SK-N-SH treated with all-trans-retinoic acid at 6 μM for 48 hours (cell line): Measurements from ENCODE around the gene TMEM217.

Experiments used
- ATAC-seq: fragments of 200-7000 bp; cut with Tn5 transposase; 3 replicates; pipeline ENCODE4 v1.9.1; 2020; ENCODE audit warnings: mild to moderate bottlenecking, moderate library complexity
- BACH2 ChIP-seq: fragments of 250-450 bp; sonication (Bioruptor Pico); IDR thresholded peaks from 2 replicates; pipeline ENCODE4 v1.9.0; 2021; ENCODE audit warnings: mild to moderate bottlenecking, borderline replicate concordance
- CSDC2 ChIP-seq: fragments of 250-450 bp; sonication (Bioruptor Pico); IDR thresholded peaks from 2 replicates; pipeline ENCODE4 v1.5.0; 2020; ENCODE audit warnings: mild to moderate bottlenecking, moderate library complexity
- ESRRG ChIP-seq: fragments of 250-450 bp; sonication (Bioruptor Pico); IDR thresholded peaks from 2 replicates; pipeline ENCODE4 v1.6.1; 2021; ENCODE audit warnings: mild to moderate bottlenecking
- GLIS3 ChIP-seq: fragments of 250-450 bp; sonication (Bioruptor Pico); IDR thresholded peaks from 2 replicates; pipeline ENCODE4 v1.5.0; 2020; ENCODE audit warnings: mild to moderate bottlenecking, moderate library complexity
- ISL1 ChIP-seq: fragments of 250-450 bp; sonication (Bioruptor Pico); IDR thresholded peaks from 2 replicates; pipeline ENCODE4 v2.1.2; 2022; ENCODE audit warnings: mild to moderate bottlenecking, moderate library complexity
- OSR1 ChIP-seq: fragments of 250-450 bp; sonication (Bioruptor Pico); IDR thresholded peaks from 2 replicates; pipeline ENCODE4 v1.8.0; 2022; ENCODE audit warnings: moderate library complexity, mild to moderate bottlenecking, inconsistent platforms
- POU6F1 ChIP-seq: fragments of 250-450 bp; sonication (Bioruptor Pico); IDR thresholded peaks from 2 replicates; pipeline ENCODE4 v1.8.0; 2021; ENCODE audit warnings: low read depth, mild to moderate bottlenecking, moderate library complexity, borderline replicate concordance
- PPARA ChIP-seq: fragments of 250-450 bp; sonication (Bioruptor Pico); IDR thresholded peaks from 2 replicates; pipeline ENCODE4 v1.5.0; 2020; ENCODE audit warnings: mild to moderate bottlenecking, borderline replicate concordance
- RARB ChIP-seq: fragments of 250-450 bp; sonication (Bioruptor Pico); IDR thresholded peaks from 2 replicates; pipeline ENCODE4 v1.8.0; 2021; ENCODE audit warnings: mild to moderate bottlenecking, moderate library complexity
- TOX ChIP-seq: fragments of 250-450 bp; sonication (Bioruptor Pico); IDR thresholded peaks from 2 replicates; pipeline ENCODE4 v1.8.0; 2021; ENCODE audit warnings: mild to moderate bottlenecking, moderate library complexity, borderline replicate concordance
- TSHZ2 ChIP-seq: fragments of 250-450 bp; sonication (Bioruptor Pico); IDR thresholded peaks from 2 replicates; pipeline ENCODE4 v1.5.0; 2020; ENCODE audit warnings: mild to moderate bottlenecking, moderate library complexity
- ZC3H10 ChIP-seq: fragments of 250-450 bp; sonication (Bioruptor Pico); IDR thresholded peaks from 2 replicates; pipeline ENCODE4 v1.5.1; 2021; ENCODE audit warnings: mild to moderate bottlenecking, moderate library complexity
- ZFP3 ChIP-seq: fragments of 250-450 bp; sonication (Bioruptor Pico); IDR thresholded peaks from 2 replicates; pipeline ENCODE4 v1.5.0; 2020; ENCODE audit warnings: mild to moderate bottlenecking, moderate library complexity
- ZFP30 ChIP-seq: fragments of 450-650 bp; formaldehyde crosslinking; IDR thresholded peaks from 2 replicates; pipeline ENCODE4 v1.5.0; 2022; ENCODE audit warnings: mild to moderate bottlenecking, moderate library complexity
- ZNF565 ChIP-seq: fragments of 450-650 bp; formaldehyde crosslinking; conservative IDR thresholded peaks from 2 replicates; pipeline ENCODE4 v1.5.0; 2020; ENCODE audit warnings: low read depth, mild to moderate bottlenecking, moderate library complexity
- ZNF70 ChIP-seq: fragments of 450-650 bp; formaldehyde crosslinking; IDR thresholded peaks from 2 replicates; pipeline ENCODE4 v1.5.0; 2020; ENCODE audit warnings: mild to moderate bottlenecking, moderate library complexity
- ZNF8 ChIP-seq: fragments of 450-650 bp; formaldehyde crosslinking; IDR thresholded peaks from 2 replicates; pipeline ENCODE4 v1.5.0; 2020; ENCODE audit warnings: mild to moderate bottlenecking, moderate library complexity
- TF ChIP-seq, protein P1 (sequence below): fragments of 250-450 bp; sonication (Bioruptor Pico); IDR thresholded peaks from 2 replicates; pipeline ENCODE4 v1.5.1; 2020; ENCODE audit warnings: low read depth, mild to moderate bottlenecking, moderate library complexity
- TF ChIP-seq, protein P2 (sequence below): fragments of 250-450 bp; sonication (Bioruptor Pico); IDR thresholded peaks from 2 replicates; pipeline ENCODE4 v1.8.0; 2020; ENCODE audit warnings: mild to moderate bottlenecking, moderate library complexity, borderline replicate concordance
- TF ChIP-seq, protein P3 (sequence below): fragments of 250-450 bp; sonication (Bioruptor Pico); IDR thresholded peaks from 2 replicates; pipeline ENCODE4 v1.5.1; 2021; ENCODE audit warnings: mild to moderate bottlenecking, moderate library complexity

Gene TMEM217

DNA sequence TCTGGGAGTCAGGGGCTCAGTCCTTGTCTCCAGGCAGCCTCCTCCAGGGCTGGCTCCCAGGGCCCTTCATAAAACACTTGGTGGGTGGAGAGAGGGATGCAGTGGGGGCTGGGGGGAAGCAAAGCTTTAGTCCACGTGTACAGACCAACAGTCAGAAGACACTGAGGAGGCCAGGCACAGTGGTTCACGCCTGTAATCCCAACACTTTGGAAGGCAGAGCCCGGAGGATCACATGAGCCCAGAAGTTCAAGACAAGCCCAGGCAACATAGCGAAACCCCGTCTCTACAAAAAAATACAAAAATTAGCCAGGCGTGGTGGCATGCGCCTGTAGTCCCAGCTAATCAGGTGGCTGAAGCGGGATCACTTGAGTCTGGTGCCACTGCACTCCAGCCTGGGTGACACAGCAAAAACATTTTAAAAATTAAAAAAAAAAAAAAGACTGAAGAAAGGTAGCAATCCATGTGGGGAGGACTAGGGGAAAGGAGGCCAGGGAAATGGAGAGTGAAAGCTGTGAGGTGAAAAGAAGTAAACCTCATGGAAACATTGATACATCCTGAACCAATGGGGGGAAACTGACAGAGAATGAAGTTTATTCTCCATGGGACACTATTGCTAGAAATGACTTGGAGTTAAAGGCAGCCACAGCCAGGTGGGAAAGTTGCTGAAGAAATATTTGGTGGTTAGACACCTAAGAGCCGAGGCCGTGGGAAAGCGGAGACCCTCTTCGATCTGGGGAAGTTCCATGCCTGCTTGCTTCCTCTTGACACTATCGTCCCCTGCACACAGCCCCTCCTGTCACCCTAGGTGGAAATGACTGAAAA lies 52.6 kb downstream of the TMEM217 start:
- no peak for ATAC-seq
- TF ChIP-seq ZFP30 (CRISPR knock-in tag) = no peak
- no peak for TF ChIP-seq POU6F1 (CRISPR knock-in tag)
- no peak for TF ChIP-seq ZC3H10 (CRISPR knock-in tag)
- no peak for TF ChIP-seq RARB (CRISPR knock-in tag)
- no peak for TF ChIP-seq GLIS3 (CRISPR knock-in tag)
- TF ChIP-seq ZNF70 (CRISPR knock-in tag) = no peak
- no peak for TF ChIP-seq OSR1
- TF ChIP-seq, protein P1, sequence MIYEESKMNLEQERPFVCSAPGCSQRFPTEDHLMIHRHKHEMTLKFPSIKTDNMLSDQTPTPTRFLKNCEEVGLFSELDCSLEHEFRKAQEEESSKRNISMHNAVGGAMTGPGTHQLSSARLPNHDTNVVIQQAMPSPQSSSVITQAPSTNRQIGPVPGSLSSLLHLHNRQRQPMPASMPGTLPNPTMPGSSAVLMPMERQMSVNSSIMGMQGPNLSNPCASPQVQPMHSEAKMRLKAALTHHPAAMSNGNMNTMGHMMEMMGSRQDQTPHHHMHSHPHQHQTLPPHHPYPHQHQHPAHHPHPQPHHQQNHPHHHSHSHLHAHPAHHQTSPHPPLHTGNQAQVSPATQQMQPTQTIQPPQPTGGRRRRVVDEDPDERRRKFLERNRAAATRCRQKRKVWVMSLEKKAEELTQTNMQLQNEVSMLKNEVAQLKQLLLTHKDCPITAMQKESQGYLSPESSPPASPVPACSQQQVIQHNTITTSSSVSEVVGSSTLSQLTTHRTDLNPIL (CRISPR knock-in tag) = no peak
- TF ChIP-seq ZNF8 (CRISPR knock-in tag) = no peak
- TF ChIP-seq CSDC2 (CRISPR knock-in tag) = no peak
- TF ChIP-seq ISL1 (CRISPR knock-in tag) = no peak
- TF ChIP-seq ZNF565 = no peak
- no peak for TF ChIP-seq ZFP3 (CRISPR knock-in tag)
- TF ChIP-seq, protein P2, sequence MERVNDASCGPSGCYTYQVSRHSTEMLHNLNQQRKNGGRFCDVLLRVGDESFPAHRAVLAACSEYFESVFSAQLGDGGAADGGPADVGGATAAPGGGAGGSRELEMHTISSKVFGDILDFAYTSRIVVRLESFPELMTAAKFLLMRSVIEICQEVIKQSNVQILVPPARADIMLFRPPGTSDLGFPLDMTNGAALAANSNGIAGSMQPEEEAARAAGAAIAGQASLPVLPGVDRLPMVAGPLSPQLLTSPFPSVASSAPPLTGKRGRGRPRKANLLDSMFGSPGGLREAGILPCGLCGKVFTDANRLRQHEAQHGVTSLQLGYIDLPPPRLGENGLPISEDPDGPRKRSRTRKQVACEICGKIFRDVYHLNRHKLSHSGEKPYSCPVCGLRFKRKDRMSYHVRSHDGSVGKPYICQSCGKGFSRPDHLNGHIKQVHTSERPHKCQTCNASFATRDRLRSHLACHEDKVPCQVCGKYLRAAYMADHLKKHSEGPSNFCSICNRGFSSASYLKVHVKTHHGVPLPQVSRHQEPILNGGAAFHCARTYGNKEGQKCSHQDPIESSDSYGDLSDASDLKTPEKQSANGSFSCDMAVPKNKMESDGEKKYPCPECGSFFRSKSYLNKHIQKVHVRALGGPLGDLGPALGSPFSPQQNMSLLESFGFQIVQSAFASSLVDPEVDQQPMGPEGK (CRISPR knock-in tag) = no peak
- TF ChIP-seq TOX (CRISPR knock-in tag) = no peak

GRCh38 chr6:37204014-37204751 lies 53.8 kb downstream of the TMEM217 start:
- peak; percentile 32; the same call in 1 of the 3 replicates for ATAC-seq
- TF ChIP-seq PPARA (CRISPR knock-in tag) = no peak

DNA sequence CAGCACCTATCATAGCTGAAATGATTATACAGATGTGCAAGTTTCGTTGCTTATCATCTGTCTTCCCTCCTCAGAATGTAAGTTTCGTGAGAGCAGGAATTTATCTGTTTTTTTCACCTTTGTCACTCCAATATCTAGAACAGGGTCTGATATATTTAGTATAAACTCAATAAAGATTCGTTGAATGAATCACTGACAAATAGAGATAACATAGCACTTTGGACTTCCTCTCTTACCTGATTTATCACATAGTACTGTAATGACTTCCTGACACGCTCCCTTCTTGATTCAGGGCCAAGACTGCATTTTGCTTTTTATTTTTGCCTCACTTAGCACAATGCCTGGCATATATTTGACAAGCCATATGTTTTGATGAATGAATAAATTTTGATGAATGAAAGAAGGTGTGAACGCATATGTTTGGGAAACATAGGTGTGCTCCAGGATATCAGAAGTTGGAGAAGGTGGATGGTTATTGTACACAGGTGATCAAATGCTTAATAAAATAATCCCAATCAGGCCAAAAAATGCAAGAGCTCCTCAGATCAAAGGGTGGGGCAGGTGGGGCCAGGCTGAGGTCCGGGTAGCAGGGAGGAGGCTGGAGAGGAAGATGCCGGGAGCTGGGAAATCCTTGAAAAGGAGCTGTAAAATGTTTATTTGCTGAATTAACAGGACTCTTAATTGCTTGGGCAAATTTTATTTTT lies 55.0 kb downstream of the TMEM217 start:
- no peak for TF ChIP-seq ZC3H10 (CRISPR knock-in tag)
- TF ChIP-seq ISL1 (CRISPR knock-in tag) = peak; percentile 39; the same call in 1 of the 2 replicates
- TF ChIP-seq, all 23 proteins: peak for 1
- no peak for ATAC-seq

GRCh38 chr6:37201726-37202125 lies 56.2 kb downstream of the TMEM217 start:
- ATAC-seq = no peak; the same call in 2 of the 3 replicates
- no peak for TF ChIP-seq GLIS3 (CRISPR knock-in tag)
- TF ChIP-seq ZNF8 (CRISPR knock-in tag) = no peak
- TF ChIP-seq PPARA (CRISPR knock-in tag) = no peak
- TF ChIP-seq ZNF70 (CRISPR knock-in tag) = no peak
- no peak for TF ChIP-seq TSHZ2 (CRISPR knock-in tag)
- TF ChIP-seq ESRRG (CRISPR knock-in tag) = no peak
- no peak for TF ChIP-seq BACH2 (CRISPR knock-in tag)
- TF ChIP-seq, protein P3, sequence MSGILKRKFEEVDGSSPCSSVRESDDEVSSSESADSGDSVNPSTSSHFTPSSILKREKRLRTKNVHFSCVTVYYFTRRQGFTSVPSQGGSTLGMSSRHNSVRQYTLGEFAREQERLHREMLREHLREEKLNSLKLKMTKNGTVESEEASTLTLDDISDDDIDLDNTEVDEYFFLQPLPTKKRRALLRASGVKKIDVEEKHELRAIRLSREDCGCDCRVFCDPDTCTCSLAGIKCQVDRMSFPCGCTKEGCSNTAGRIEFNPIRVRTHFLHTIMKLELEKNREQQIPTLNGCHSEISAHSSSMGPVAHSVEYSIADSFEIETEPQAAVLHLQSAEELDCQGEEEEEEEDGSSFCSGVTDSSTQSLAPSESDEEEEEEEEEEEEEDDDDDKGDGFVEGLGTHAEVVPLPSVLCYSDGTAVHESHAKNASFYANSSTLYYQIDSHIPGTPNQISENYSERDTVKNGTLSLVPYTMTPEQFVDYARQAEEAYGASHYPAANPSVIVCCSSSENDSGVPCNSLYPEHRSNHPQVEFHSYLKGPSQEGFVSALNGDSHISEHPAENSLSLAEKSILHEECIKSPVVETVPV (CRISPR knock-in tag) = no peak
- no peak for TF ChIP-seq ZFP3 (CRISPR knock-in tag)
- no peak for TF ChIP-seq ZNF565
- TF ChIP-seq OSR1 = no peak
- TF ChIP-seq ZC3H10 (CRISPR knock-in tag) = no peak
- TF ChIP-seq POU6F1 (CRISPR knock-in tag) = no peak
- TF ChIP-seq, protein P1 (CRISPR knock-in tag) = no peak
